K562 (cell line): ENCODE measurements around the gene DGKE. TPM values are rescaled to one million over a fixed set of nuclear protein-coding genes. Genes with fewer than 3 reads are reported as not detected.

Source experiments
- ARID3A ChIP-seq: IDR thresholded peaks from 2 replicates; pipeline ENCODE4 v1.6.1; 2012; ENCODE audit warnings: low read depth, low read length, improper control_type of control experiment, borderline replicate concordance
- E2F6 ChIP-seq, 2 experiments: IDR thresholded peaks; 2 replicates each; pipeline ENCODE4 v1.6.1; 2011; ENCODE audit warnings: borderline replicate concordance in 1 of 2, control low read depth in 1 of 2, low read depth in 1 of 2, low read length in 1 of 2, mild to moderate bottlenecking in 1 of 2, mixed read lengths in 1 of 2, moderate library complexity in 1 of 2; ENCODE audit not compliant: insufficient read depth in 1 of 2, insufficient read length in 1 of 2, poor library complexity in 1 of 2, severe bottlenecking in 1 of 2; ENCODE audit errors: extremely low read depth in 1 of 2
- ELK3 ChIP-seq: fragments of 450-650 bp; formaldehyde crosslinking; IDR thresholded peaks from 2 replicates; pipeline ENCODE4 v1.4.0; 2020; ENCODE audit warnings: mild to moderate bottlenecking
- GTF2F1 ChIP-seq: IDR thresholded peaks from 2 replicates; pipeline ENCODE4 v1.6.1; 2011; ENCODE audit warnings: low read depth, low read length, improper control_type of control experiment
- HMGN3 ChIP-seq: IDR thresholded peaks from 2 replicates; pipeline ENCODE4 v1.6.1; 2011; ENCODE audit warnings: borderline replicate concordance, low read depth, mild to moderate bottlenecking, mixed read lengths, low read length; ENCODE audit not compliant: insufficient read length; ENCODE audit errors: extremely low read depth
- HOXB6 ChIP-seq: fragments of 250-450 bp; sonication (Bioruptor Pico); IDR thresholded peaks from 2 replicates; pipeline ENCODE4 v1.5.1; 2022; ENCODE audit warnings: mild to moderate bottlenecking, borderline replicate concordance
- IRF1 ChIP-seq: sonication (generic); formaldehyde crosslinking; IDR thresholded peaks from 2 replicates; pipeline ENCODE4 v1.8.0; 2022; ENCODE audit warnings: missing genetic modification reagents, mild to moderate bottlenecking, borderline replicate concordance
- KAT8 ChIP-seq: fragments of 450-650 bp; IDR thresholded peaks from 2 replicates; pipeline ENCODE4 v1.6.1; 2016; ENCODE audit warnings: low read depth, mild to moderate bottlenecking
- NCOR1 ChIP-seq: fragments of 450-650 bp; IDR thresholded peaks from 2 replicates; pipeline ENCODE4 v1.6.1; 2016; ENCODE audit warnings: mild to moderate bottlenecking, moderate library complexity
- NFE2L1 ChIP-seq: fragments of 450-650 bp; IDR thresholded peaks from 2 replicates; pipeline ENCODE4 v1.6.1; 2016; ENCODE audit warnings: missing genetic modification characterization, low read depth, mild to moderate bottlenecking, missing compliant biosample characterization, moderate library complexity, borderline replicate concordance
- PHB2 ChIP-seq: fragments of 450-650 bp; IDR thresholded peaks from 2 replicates; pipeline ENCODE4 v1.6.1; 2017; ENCODE audit warnings: low read depth
- RBM22 ChIP-seq: fragments of 200-400 bp; formaldehyde crosslinking; IDR thresholded peaks from 2 replicates; pipeline ENCODE4 v1.6.1; 2018; ENCODE audit warnings: low read length, low read depth; ENCODE audit not compliant: poor library complexity, severe bottlenecking
- SMARCB1 ChIP-seq: IDR thresholded peaks from 2 replicates; pipeline ENCODE4 v1.6.1; 2011; ENCODE audit warnings: improper control_type of control experiment, low read depth; ENCODE audit not compliant: insufficient read length
- ZFP30 ChIP-seq: fragments of 250-450 bp; sonication (Bioruptor Pico); IDR thresholded peaks from 2 replicates; pipeline ENCODE4 v1.8.0; 2022; ENCODE audit warnings: moderate library complexity, mild to moderate bottlenecking, inconsistent platforms, borderline replicate concordance
- ZMIZ1 ChIP-seq, 2 experiments: fragments of 150-350 bp in 1 of 2; IDR thresholded peaks; 2 replicates each; pipeline ENCODE4 v1.6.1; 2012 to 2016; ENCODE audit warnings: low read depth in 2 of 2, low read length in 2 of 2, mild to moderate bottlenecking in 1 of 2, moderate library complexity in 1 of 2
- ZNF277 ChIP-seq: fragments of 250-450 bp; sonication (Bioruptor Pico); IDR thresholded peaks from 2 replicates; pipeline ENCODE4 v1.8.0; 2022; ENCODE audit warnings: inconsistent platforms, mild to moderate bottlenecking, moderate library complexity, borderline replicate concordance
- ZNF316 ChIP-seq: fragments of 450-650 bp; IDR thresholded peaks from 2 replicates; pipeline ENCODE4 v1.6.1; 2016
- ZNF586 ChIP-seq: fragments of 450-650 bp; formaldehyde crosslinking; conservative IDR thresholded peaks from 2 replicates; pipeline ENCODE4 v1.4.0; 2020; ENCODE audit warnings: mild to moderate bottlenecking, moderate library complexity
- polyA plus RNA-seq, 8 experiments: library from polyadenylated mRNA; depleted of rRNA in 4 of 8; stranded (reverse) in 5 of 8; unstranded in 3 of 8; fragments of >200 nt; fragmentation: Nextera tagmentation in 2 of 8; fragmentation: Illumina TruSeq in 1 of 8; extraction: Ambion mirVana in 2 of 8; extraction: Trizol in 1 of 8; gene quantifications; 2 replicates each; pipeline versions ENCODE4 v1.2.1 to v1.2.3, GENCODE V29; 2011 to 2014; ENCODE audit warnings: inconsistent platforms in 1 of 8, missing spikeins in 1 of 8
- total RNA-seq, 7 experiments: library from RNA; depleted of rRNA in 6 of 7; stranded (reverse); fragments of >200 nt in 6 of 7; fragmentation: Illumina TruSeq in 2 of 7; extraction: Trizol in 2 of 7; gene quantifications; 2 replicates each; pipeline versions ENCODE4 v1.2.1 to v1.2.3, GENCODE V29; 2011 to 2021; ENCODE audit warnings: low replicate concordance in 1 of 7

DGKE gene
- total and polyA plus RNA-seq, 9 of the 15 experiments (the other 6 are each of a cell fraction or from before 2014, with no cell fraction given) = 1.3 to 9.9 (median 5.9) TPM

GRCh38 chr17:56876766-56877179 lies 42.8 kb downstream of the DGKE start (continued):
- TF ChIP-seq KAT8 (no peak), ZFP30 (CRISPR knock-in tag) (no peak), RBM22 (no peak), ZNF586 (no peak), NFE2L1 (no peak), NCOR1 (no peak), ELK3 (no peak), ARID3A (no peak), HMGN3 (no peak), PHB2 (no peak), E2F6 (IDR thresholded peaks at IDR 0.05; ENCODE audit: borderline replicate concordance in 1 of 2, extremely low read depth in 1 of 2, insufficient read depth in 1 of 2, insufficient read length in 1 of 2, low read depth in 1 of 2, low read length in 1 of 2, poor library complexity in 1 of 2, severe bottlenecking in 1 of 2) (no peak), ZNF316 (no peak), ZNF277 (CRISPR knock-in tag) (no peak), HOXB6 (CRISPR knock-in tag) (no peak), ZMIZ1 (IDR thresholded peaks at IDR 0.05; ENCODE audit: low read depth in 2 of 2, low read length in 2 of 2) (no peak), SMARCB1 (no peak), GTF2F1 (no peak), IRF1 (CRISPR knock-in tag) (no peak)
